T-helper 22 cell (primary cell): Measurements from ENCODE around the gene PRKN.

Experiments
- DNase-seq: peaks from one replicate; pipeline ENCODE4 v3.0.0-alpha.2; 2020; ENCODE audit warnings: low read depth

Gene PRKN

DNA sequence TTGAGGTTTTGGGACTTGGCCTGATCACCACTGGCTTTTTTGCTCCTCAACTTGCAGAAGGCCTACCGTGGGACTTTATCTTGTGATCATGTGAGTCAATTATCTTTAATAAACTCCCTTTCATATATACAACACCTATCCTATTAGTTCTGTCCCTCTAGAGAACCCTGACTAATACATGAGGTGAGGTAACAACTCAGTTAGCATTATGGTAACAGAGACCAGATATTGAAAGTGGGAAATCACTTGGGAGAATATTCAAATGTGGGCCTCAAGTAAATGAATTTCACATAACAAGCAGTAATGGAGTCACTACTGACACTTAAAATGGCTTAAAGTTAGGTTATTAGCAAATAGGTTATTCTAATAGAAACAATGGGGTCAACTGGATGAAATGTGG, 1015.6 kb downstream of the PRKN start:
- DNase-seq = no peak

DNA sequence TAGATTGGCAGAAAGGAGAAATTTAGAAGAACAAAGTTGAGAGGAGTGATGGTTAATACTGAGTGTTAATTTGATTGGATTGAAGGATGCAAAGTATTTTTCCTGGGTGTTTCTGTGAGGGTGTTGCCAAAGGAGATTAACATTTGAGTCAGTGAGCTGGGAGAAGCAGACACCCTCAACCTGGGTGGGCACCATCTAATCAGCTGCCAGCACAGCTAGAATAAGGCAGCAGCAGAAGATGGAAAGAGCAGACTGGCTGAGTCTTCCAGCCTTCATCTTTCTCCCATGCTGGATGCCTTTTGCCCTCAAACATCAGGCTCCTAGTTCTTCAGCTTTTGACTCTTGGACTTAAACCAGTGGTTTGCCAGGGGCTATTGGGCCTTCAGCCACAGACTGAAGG, 1016.1 kb downstream of the PRKN start:
- no peak for DNase-seq

DNA sequence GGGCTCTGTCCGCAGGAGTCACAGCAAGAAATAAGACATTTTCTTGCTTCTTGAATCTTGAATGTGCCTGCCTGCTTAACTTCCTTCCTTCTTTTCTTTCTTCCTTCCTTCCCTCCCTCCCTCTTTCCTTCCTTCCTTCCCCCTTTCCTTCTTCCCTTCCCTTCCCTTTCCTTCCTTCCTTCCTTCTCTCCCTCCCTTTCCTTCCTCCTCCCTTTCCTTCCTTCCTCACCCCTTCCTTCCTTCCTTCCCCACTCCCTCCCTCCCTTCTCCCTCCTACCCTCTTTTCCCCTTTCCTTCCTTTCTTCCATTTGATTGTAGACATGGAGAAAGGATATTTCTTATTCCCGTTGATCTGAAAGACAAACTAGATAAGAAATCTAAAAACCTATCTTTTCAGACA, 1016.9 kb downstream of the PRKN start:
- DNase-seq = no peak

DNA sequence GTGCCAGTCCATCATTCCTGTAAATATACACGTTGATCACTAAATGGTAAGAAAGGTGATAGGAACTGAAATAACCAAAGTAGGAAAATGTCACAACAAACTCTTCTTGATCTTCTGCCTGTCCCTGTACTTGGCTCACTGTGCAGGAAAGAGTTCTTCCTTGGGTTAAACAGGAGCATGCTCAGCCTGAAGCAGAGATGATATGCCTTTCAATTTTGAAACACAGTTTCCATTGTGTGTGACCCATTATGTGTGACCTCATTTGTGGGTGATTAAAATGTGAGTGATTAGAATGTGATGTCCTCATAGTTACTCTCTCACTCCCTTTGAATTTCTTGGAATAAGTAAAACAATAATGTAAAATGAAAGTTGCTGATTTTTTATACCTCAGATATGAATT, 1026.5 kb downstream of the PRKN start:
- DNase-seq = no peak

DNA sequence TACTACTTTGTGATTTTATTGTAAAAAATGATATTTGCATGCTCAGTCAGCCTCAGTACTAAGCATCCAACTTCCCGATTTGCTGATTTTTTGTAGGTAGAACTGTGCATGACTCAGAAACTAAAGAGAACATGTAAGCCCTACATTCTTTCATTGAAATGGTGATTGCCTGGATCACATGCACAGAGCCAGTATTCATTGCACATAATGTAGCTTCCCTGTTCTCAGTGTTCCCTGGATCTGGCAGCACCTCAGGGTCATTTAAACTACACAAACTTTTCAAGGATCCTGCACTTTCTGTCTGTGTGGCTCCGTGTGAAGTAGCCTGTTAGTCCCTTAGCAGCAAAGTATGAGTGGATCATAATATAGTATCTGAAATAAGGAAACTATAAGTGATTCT, 1030.8 kb downstream of the PRKN start:
- no peak for DNase-seq

DNA sequence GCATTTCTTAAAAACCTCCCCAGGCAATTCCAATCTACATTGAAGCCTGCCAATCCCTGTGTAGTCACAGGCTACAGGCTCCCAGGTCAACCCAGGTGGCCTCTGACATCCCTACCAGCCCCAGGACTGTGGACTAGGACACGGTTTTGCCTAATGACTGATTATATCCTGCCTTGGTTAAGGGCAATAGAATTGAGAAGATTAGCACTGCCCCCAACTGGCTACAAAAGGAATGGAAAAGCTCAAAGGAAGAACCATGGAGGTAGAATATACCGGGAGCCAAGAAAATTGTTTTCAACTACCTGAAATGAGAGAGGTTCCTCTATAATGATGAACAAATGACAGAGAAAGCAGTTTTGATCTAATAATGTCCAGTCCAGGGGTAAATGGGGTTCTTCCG, 1032.6 kb downstream of the PRKN start:
- DNase-seq = no peak

DNA sequence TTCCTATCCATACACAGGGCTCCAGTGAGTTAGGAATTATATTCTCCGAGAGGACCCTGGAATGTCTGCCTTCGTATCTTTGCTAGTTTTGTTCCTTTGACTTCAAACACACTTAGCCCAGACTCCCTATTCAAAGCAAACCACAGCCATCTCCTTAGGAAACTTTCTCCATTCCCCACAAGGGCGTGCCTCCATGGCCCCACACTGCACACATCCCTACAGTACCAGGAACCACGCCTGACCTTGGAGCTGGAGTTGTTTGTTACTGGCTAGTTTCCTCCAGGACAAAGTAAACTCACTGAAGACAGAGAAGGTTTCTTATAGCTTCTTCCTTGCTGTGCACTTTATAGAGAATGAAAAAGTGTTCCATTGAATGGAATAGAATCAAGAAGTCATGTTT, 1040.9 kb downstream of the PRKN start:
- no peak for DNase-seq

DNA sequence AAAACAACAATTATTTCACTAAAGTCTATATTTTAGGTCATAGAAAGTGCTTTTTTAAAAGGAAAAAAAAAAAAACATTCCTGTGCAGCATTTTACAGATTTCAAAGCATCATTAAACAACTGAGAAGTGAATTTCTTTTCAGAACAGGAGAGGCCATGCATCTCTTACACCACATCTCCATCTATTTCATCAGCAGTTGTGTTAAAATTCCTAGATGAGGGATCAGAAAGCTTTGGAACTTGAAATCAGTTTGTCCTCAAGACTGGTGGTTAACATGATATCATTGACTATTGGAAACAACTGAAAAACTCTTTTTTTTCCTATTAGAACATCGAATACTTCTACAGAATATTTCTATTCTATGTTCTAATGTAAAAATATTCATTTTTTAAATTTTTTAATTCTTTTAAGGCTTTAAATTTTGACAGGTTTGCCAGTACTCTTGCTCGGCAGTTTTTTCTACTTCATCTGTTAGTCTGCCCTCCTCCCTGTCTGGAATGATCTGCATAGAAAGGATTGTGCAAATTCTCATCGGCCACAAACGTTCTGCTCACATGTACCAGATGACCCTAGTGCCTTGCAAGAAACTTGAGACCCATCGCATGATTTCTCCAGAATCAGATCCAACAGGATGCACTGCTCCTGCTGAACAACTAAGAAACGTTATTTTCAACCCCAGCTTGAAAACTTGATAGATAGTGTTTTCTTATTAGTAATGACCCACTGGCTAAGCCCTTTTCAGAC, 1042.7 kb downstream of the PRKN start:
- no peak for DNase-seq

DNA sequence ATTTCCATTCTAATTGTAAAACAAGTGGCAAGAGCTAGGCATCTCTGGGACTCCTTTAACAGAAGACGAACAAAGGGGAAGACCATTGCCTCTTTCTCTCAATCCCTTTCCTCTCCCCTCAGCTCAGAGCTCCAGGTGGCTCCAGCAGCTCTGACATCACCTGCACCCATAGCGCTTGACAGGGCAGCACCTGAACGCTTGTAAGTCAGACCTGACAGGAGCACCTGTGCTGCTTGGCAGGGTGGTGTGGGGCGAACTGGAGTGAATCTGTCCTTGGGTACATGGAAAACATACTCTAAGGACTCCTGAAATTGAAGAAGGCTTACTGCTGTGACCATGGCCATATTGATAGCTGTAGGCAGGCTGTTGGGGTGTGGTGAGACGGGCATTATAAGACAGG, 1044.2 kb downstream of the PRKN start:
- DNase-seq = no peak

DNA sequence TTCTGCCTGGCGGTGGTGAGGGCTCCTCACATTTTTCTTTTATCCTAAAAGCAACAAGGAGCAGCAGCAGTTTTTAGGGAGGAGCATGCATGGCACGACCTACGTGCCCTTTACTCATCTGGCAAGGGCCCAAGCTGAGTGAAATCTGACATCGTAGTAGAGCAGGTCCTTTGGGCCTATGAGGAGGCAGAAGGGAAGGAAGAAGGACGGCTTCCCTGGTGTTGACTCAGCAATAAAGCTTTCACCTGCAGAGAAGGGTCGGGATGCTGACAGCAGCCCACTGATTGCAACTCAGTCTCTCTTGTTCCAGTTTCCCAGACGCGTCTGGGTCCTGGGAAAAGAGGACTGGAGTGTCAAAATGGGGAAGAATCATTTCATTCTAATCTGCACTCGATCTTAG, 1044.6 kb downstream of the PRKN start:
- DNase-seq = no peak

DNA sequence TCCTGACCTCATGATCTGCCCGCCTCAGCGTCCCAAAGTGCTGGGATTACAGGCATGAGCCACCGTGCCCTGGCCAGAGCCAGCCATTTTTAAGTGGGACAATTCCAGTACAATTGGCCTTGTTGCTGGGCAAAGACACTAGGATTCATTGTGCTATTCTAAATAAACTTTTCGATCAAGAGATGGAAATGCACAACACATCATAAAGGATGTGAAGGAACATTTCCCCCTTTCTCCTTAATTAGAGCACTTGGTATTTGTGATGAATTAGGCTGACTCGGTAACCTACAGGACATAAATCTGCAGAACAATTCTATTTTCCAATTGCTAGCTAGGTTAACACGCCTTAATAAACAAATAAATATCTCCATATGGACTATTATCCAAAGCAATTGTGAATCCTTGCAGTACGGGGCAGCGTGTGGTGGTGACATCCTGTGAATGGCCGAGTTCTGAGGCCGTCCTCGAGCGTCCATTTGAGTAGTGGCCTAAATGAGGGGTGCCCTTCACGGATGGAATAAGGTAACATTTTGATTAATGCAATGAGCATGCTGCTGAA, 1047.5 kb downstream of the PRKN start:
- no peak for DNase-seq

DNA sequence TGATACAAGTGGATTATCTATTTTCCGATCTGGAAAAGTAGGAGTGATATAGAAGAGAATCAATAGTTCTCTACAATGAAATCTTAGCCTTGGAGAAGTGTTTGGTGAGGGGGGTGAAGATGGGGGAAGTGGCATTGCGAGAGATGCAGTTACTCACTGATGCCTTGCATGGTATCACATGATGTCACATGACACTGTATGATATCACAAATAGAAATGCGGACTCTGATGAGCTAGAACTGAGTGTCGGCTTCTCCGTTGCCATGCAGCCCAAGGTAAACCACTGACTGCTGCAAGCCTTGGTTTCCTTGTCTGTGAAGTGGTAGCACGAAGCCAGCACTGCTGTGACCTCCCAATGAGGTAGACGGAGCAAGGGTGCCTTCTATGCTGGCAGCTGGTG, 1050.4 kb downstream of the PRKN start:
- DNase-seq = no peak

DNA sequence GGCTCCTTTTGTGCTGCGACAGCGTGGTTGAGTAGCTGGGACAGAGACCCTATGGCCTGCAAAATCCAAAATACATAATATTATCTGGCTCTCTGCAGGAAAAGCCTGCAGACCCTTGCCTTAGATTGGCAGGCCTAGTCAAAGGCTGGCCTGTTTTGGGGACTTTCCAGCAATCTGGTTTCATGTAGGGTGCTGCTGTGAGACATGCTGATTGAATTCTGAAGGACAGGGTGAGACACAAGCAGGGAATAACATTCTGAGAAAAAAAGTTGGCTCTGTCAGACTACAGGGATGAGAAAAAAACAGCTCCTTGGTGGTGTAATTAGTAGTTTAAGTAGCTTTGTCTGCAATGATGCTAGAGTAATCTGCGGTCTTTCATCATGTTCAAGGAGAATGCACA, 1051.0 kb downstream of the PRKN start:
- DNase-seq = no peak

DNA sequence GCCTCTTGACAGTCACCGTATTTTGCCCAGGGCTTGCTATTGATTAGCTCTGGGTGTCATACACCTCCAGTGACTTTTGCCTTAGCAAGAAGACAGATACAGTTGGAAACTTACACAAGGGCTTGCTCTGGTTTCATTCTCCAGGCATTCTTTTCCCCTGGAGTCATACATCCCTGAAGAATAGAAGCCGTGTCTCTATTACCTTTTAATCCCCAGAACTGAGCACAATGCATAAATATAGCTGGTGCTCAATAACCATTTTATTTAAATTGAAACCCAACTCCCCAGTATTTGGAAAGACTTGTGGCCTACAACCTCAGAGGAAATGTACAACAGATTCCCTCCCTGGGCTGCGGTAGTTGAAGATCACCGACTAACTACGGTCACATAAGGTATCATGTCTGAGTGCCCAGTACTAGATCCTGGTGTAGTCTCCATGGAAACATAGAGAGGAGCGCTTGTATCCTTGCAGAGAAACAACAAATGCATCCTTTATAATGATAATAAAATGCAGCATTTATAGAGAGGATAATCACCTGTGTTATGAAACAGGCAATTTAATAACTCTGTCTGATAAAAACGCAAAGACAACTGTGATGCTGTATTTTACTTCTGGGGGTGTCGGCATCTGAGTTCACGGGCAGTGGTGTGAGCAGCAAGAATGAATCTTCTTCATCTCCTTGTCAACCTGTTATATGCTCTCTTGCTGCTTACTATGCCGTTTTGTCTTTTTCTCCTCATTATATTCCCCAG, 1052.5 kb downstream of the PRKN start:
- no peak for DNase-seq

DNA sequence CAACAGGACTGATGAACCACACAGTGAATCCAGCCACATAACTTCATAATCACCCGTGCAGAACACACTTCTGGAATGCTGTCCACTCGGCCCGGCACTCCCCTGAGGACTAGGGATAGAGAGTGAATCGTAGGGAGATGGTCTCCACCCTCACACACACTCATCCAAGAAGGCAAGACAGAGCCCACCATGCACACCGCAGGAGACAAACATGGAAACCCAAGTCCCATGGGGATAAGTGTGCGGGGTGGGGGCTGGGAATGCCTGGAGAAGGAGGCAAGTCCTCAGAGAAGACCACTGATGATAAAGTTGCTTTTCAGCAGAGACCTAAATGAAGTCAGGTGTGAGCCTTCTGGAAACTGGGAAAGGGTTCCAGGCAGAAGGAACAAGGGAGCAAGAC, 1054.5 kb downstream of the PRKN start:
- DNase-seq = no peak

DNA sequence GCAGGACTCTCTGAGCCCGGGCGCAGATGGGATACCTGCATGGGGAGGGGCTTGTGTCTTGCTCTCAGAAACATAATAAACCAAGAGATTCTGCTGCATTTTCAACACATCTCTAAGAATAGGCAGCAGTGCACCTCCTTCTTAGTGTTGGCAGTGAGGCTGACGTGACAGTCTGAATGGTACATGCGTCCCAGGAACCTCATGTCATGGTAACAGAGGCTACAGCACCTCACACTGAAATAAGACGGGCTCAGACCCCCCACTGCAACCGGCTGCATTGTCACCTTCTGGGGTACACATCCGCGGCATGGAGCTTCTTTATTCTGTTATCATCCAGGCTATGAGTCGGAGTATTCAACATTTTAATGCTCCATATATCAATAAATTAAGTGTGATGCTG, 1056.4 kb downstream of the PRKN start:
- no peak for DNase-seq

DNA sequence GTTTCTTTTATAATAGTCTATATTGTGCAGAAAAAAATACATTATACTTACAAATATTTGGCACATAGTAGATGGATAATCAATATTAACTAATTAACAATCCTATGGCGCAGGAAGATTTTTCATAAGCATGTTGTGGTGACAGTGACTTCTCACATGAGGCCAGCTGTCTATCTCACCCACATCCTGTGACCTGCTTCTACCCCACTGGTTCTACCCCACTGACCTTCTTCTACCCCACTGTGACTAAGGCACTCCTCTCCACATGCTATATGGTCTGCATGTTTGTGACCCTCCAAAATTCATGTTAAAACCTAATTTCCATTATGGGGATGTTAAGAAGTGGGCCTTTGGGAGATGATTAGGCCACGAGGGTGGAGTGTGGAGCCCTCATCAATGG, 1058.9 kb downstream of the PRKN start:
- no peak for DNase-seq

DNA sequence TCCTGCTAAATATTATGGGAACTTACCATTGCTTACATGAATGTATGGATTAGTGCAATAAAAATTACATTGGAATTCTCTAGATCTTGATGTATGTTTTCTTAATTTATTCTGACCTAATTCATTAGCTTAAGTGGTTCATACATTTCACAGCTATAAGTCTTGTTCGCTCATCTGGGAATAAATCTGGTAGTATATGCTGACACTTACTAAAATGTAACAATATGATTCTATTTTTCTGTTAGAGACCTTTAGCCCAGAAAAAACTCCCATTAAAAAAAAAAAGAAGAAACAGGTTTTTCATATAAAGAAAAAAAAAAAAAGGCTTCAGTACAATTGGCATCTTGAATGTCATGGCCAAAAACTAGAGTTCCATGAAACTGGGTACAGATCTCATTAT, 1059.6 kb downstream of the PRKN start:
- DNase-seq = no peak

DNA sequence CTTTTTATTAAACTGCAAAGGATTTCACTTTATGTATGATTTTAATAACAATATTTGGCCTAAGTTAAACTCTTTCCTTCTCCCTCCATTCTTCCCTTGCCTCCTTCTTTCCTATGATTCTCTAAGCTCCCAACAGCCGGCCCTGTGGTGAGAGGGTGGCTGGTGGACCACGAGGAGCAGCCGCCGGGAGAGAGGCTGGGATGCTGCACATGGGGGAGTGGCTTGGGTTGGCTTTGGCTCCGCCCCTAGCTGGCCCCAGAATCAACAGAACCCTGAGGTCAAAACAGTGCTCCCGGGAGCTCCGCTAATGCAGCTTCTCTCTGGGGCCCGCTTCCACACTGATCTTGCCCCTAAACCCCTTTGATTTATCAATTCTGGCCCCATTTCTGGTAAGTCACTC, 1063.9 kb downstream of the PRKN start:
- DNase-seq = no peak

DNA sequence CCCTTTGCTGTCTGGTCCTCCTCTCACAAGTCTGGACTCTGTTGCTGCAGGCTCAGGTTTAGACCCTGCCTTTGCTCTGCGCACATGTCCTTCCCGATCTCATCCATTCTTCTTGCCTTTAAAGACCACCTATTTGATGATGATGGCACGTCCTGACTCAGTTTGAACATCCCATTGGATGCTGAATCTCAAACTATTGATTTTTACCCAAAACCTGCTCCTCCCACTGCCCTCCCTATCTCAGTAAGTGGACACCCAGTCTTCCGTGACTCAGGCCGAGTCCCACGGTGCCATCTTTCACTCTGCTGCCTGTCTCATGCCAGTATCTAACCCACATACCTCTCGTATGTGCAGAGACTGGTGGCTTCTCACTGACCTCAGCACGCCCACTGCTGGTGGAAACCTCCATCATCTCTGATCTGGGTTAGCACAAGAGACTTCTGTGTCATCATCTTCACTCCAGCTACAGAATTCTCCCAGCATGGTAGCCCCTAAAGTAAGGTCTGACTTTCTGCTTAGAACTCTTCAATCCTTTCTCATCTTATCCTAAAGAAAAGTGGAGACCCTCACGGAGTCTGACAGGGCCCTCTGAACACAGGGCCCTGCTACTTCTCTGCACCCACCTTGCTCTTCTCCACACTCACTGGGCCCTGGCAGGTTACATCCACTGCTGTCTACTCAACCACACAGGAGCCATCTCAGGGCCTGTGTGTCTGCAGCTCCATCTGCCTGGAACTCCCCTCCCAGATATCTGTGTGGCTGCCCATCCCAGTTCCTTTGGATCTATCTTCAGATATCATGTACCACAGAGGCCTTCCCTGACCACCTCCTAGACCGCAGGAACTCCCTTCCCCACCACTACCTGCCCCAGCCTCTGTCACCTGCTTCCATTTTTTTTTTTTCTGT, 1066.6 kb downstream of the PRKN start:
- no peak for DNase-seq

DNA sequence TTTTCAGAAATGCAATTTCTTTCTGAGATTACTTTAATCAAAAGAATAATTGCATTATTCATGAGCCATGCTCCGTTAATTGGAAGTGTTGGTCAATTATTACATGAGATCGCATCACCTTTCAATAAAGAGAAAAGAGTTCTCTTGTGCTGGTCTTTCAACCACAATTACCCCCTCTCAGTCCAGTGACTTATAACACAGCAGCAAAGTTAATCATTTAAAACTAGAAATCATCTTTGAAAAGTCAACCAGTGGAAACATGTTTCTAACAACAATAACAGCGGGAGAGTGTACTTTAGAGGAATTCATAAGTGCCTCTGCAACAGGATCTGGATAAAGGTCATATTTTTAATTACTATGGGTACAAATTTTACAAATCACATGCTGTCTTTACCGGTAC, 1069.4 kb downstream of the PRKN start:
- DNase-seq = no peak

DNA sequence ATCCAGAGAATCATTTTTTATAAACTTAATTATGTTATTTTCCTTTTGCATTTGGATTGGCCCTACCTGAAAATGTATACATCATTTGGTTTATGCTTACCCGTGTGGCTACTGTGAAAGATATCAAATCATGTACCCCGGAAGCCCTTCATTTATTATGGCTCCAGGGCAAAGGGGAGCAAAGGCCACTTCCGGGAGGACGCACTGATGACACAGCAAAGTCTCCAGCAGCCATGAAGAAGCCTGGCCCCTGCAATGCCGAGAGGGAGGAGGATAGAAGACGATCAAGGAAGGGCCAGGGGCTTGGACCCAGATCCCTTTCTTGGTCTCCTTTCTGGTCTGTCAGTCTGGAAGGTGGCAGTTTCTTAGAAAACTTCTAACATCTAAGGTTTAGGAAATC, 1073.4 kb downstream of the PRKN start:
- DNase-seq = no peak

DNA sequence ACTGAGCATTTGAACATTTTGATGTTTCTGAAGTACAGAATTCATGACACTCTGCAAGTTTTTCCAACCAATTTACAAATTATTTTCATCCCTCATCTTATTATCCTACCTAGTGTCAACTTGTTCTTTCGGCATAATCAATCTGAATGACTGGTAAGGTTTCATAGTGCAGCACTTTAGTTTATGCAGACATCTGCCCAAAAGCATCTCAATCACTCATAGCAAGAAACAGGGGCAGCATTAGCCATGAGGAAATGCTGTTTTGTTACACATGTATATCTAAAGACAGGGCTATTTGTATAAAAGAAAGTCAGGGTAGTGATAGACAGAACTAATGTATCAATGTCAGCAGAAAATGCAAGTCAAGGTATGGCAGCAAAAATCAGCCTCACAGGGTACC, 1075.6 kb downstream of the PRKN start:
- DNase-seq = no peak
